ENCODE data around the gene GPX2.

DNA sequence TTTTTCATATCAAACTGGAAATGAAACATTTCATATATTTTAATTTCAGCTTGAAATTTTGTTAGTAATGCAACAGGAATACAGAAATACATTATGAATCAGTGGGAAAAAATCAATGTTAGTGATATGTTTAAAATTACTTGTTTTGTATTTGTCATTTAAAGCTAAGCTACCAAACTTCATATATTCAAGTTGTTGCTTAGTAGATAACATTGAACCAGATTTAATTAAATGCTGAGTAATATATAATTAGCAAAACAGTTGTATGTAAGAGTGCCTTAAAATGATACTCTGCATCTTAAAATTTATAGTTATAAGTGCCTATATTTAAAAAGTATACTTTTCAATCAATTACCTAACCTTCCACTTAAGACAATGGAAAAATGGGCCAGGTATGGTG lies 23.3 kb downstream of the GPX2 start:
- TF ChIP-seq POLR2A (IDR thresholded peaks at IDR 0.05): no peak
- TF ChIP-seq, protein P1, sequence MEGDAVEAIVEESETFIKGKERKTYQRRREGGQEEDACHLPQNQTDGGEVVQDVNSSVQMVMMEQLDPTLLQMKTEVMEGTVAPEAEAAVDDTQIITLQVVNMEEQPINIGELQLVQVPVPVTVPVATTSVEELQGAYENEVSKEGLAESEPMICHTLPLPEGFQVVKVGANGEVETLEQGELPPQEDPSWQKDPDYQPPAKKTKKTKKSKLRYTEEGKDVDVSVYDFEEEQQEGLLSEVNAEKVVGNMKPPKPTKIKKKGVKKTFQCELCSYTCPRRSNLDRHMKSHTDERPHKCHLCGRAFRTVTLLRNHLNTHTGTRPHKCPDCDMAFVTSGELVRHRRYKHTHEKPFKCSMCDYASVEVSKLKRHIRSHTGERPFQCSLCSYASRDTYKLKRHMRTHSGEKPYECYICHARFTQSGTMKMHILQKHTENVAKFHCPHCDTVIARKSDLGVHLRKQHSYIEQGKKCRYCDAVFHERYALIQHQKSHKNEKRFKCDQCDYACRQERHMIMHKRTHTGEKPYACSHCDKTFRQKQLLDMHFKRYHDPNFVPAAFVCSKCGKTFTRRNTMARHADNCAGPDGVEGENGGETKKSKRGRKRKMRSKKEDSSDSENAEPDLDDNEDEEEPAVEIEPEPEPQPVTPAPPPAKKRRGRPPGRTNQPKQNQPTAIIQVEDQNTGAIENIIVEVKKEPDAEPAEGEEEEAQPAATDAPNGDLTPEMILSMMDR (IDR thresholded peaks at IDR 0.05): no peak
